ENCODE measurements around the gene ABHD3. TPM values are rescaled to one million over a fixed set of nuclear protein-coding genes. Genes with fewer than 3 reads are reported as not detected.

Gene ABHD3
- polyA plus RNA-seq, 1 donor from 2014 or later = 7.9 TPM

- no peaks in the 10 kb centered on the region for H3F3A ChIP-seq (ENCODE audit: insufficient read depth, low read length, poor library complexity, severe bottlenecking)
- H3K4me2 ChIP-seq (ENCODE audit: low read length) = no peak overlapping the region
- H3K9ac ChIP-seq (ENCODE audit: low read length) = no peak overlapping the region
- no peak for TF ChIP-seq EP300 (conservative IDR thresholded peaks at IDR 0.05; ENCODE audit: poor library complexity, severe bottlenecking)
- no peak for TF ChIP-seq POLR2AphosphoS5 (IDR thresholded peaks at IDR 0.05)
- TF ChIP-seq RAD21 (conservative IDR thresholded peaks at IDR 0.05) = no peak
- no peak for TF ChIP-seq EZH2 (IDR thresholded peaks at IDR 0.05; ENCODE audit: borderline replicate concordance, insufficient read depth, low read length, poor library complexity, severe bottlenecking)
- TF ChIP-seq REST (IDR thresholded peaks at IDR 0.05; ENCODE audit: borderline replicate concordance) = no peak
- TF ChIP-seq MXI1 (conservative IDR thresholded peaks at IDR 0.05; ENCODE audit: poor library complexity, severe bottlenecking) = no peak
- TF ChIP-seq CTCF (IDR thresholded peaks at IDR 0.05; ENCODE audit: poor library complexity, severe bottlenecking) = no peak
- TF ChIP-seq SMC3 (conservative IDR thresholded peaks at IDR 0.05; ENCODE audit: poor library complexity) = no peak
- TF ChIP-seq TAF1 (IDR thresholded peaks at IDR 0.05; ENCODE audit: low read depth) = no peak
- H4K20me1 ChIP-seq (ENCODE audit: insufficient read depth) = no peaks in the 10 kb centered on the region
- H3K79me2 ChIP-seq (replicated peaks; ENCODE audit: insufficient read depth, low read length) = no peaks in the 10 kb centered on the region
- no peak overlapping the region for H2AFZ ChIP-seq (ENCODE audit: low read depth, low read length)
- H3K9me2 ChIP-seq (ENCODE audit: insufficient read depth, low read length) = no peaks in the 10 kb centered on the region
- no peaks in the 10 kb centered on the region for H3K27me3 ChIP-seq (ENCODE audit: insufficient read depth, low read depth, low read length)
- H3K27ac ChIP-seq (ENCODE audit: low read length) = no peak overlapping the region
- H3K4me3 ChIP-seq (ENCODE audit: low read length) = no peak overlapping the region
- no peaks in the 10 kb centered on the region for H3K9me3 ChIP-seq (ENCODE audit: low read length)
- H3K36me3 ChIP-seq (ENCODE audit: insufficient read depth, low read length) = no peaks in the 10 kb centered on the region
These were observed 34.8 kb downstream of the ABHD3 start for GRCh38 chr18:21669736-21670285.

DNA sequence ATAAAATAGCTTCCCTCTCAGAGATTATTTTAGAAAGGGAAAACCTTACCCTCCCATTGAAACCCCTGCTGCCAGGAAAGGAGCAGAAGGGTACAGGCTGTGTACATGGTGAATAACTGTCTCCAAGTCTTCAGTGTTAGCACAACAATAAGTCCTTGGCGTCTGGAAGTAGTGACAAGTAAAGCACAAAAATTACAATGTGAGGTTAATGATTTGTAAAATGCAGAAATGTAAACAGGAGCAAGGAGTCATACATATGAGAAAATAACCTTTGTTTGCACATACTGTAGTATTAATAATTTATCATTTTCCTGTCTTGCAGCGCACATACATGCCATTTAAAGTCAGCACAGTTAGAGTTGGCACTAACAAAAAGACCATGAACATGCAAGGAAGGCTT, 40.5 kb downstream of the ABHD3 start:
- H3K36me3 ChIP-seq (ENCODE audit: insufficient read depth, low read length) = no peaks in the 10 kb centered on the region
- no peaks in the 10 kb centered on the region for H3K9me2 ChIP-seq (ENCODE audit: insufficient read depth, low read length)
- no peak overlapping the region for H3K27ac ChIP-seq (ENCODE audit: low read length)
- H3K27me3 ChIP-seq (ENCODE audit: insufficient read depth, low read depth, low read length) = no peaks in the 10 kb centered on the region
- H3K9ac ChIP-seq (ENCODE audit: low read length) = no peak overlapping the region
- H3K4me3 ChIP-seq (ENCODE audit: low read length) = no peak overlapping the region
- no peaks in the 10 kb centered on the region for H3K9me3 ChIP-seq (ENCODE audit: low read length)
- H3K79me2 ChIP-seq (replicated peaks; ENCODE audit: insufficient read depth, low read length) = no peaks in the 10 kb centered on the region
- H4K20me1 ChIP-seq (ENCODE audit: insufficient read depth) = no peaks in the 10 kb centered on the region
- TF ChIP-seq RAD21 (conservative IDR thresholded peaks at IDR 0.05) (no peak), EZH2 (IDR thresholded peaks at IDR 0.05; ENCODE audit: borderline replicate concordance, insufficient read depth, low read length, poor library complexity, severe bottlenecking) (no peak), TAF1 (IDR thresholded peaks at IDR 0.05; ENCODE audit: low read depth) (no peak), REST (IDR thresholded peaks at IDR 0.05; ENCODE audit: borderline replicate concordance) (no peak), MXI1 (conservative IDR thresholded peaks at IDR 0.05; ENCODE audit: poor library complexity, severe bottlenecking) (no peak), CTCF (IDR thresholded peaks at IDR 0.05; ENCODE audit: poor library complexity, severe bottlenecking) (no peak)
- no peak overlapping the region for H2AFZ ChIP-seq (ENCODE audit: low read depth, low read length)
- no peak overlapping the region for H3K4me2 ChIP-seq (ENCODE audit: low read length)
- no peaks in the 10 kb centered on the region for H3F3A ChIP-seq (ENCODE audit: insufficient read depth, low read length, poor library complexity, severe bottlenecking)

Data from neural cell (in vitro differentiated cells).